HEK293T (cell line): ENCODE results near the gene EHBP1.

Experiments
- BHLHE40 ChIP-seq: fragments of 450-650 bp; IDR thresholded peaks from 2 replicates; pipeline ENCODE4 v1.6.1; 2016; ENCODE audit warnings: mild to moderate bottlenecking, moderate library complexity, borderline replicate concordance
- FOXA1 ChIP-seq: fragments of 450-650 bp; IDR thresholded peaks from 2 replicates; pipeline ENCODE4 v1.6.1; 2016; ENCODE audit warnings: mild to moderate bottlenecking
- FOXK2 ChIP-seq: fragments of 450-650 bp; IDR thresholded peaks from 2 replicates; pipeline ENCODE4 v1.6.1; 2016; ENCODE audit warnings: mild to moderate bottlenecking
- LEF1 ChIP-seq: fragments of 450-650 bp; IDR thresholded peaks from 2 replicates; pipeline ENCODE4 v1.6.1; 2017; ENCODE audit warnings: mild to moderate bottlenecking, borderline replicate concordance
- NFRKB ChIP-seq: fragments of 450-650 bp; IDR thresholded peaks from 2 replicates; pipeline ENCODE4 v1.6.1; 2016; ENCODE audit warnings: mild to moderate bottlenecking, moderate library complexity
- SUZ12 ChIP-seq: fragments of 450-650 bp; IDR thresholded peaks from 2 replicates; pipeline ENCODE4 v1.6.1; 2016; ENCODE audit warnings: mild to moderate bottlenecking
- TARDBP ChIP-seq: fragments of 450-650 bp; IDR thresholded peaks from 2 replicates; pipeline ENCODE4 v1.6.1; 2016
- TF ChIP-seq, protein P1 (sequence below): fragments of 450-650 bp; IDR thresholded peaks from 2 replicates; pipeline ENCODE4 v1.6.1; 2016

DNA sequence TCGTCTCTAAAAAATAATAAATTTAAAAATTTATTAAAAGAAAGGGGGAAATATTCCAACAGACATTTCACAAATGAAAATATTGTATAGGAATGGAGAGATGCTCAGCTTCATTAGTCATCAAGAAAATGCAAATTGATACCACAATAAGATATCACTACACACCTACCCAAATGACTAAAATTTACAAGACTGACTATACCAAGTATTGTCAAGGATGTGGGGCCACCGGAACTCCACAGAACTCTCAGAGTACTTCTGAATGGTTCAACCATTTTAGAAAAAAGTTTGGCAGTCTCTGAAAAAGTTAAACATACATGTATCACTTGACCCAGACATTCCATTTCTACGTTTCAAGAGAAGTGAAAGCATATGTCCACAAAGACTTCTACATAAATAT, 163.4 kb downstream of the EHBP1 start:
- no peak for TF ChIP-seq NFRKB
- no peak for TF ChIP-seq BHLHE40
- TF ChIP-seq LEF1 = no peak
- TF ChIP-seq FOXA1 = no peak
- no peak for TF ChIP-seq TARDBP
- TF ChIP-seq, protein P1, sequence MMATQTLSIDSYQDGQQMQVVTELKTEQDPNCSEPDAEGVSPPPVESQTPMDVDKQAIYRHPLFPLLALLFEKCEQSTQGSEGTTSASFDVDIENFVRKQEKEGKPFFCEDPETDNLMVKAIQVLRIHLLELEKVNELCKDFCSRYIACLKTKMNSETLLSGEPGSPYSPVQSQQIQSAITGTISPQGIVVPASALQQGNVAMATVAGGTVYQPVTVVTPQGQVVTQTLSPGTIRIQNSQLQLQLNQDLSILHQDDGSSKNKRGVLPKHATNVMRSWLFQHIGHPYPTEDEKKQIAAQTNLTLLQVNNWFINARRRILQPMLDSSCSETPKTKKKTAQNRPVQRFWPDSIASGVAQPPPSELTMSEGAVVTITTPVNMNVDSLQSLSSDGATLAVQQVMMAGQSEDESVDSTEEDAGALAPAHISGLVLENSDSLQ = no peak
- no peak for TF ChIP-seq SUZ12
- TF ChIP-seq FOXK2 = no peak
